GM23338 (cell line): ENCODE results near the gene RAB40C.

Experiments used
- EZH2 ChIP-seq: fragments of 200-600 bp; sonication (generic); IDR thresholded peaks from one replicate; pipeline ENCODE4 v1.8.0; 2017; ENCODE audit warnings: antibody characterized with exemption, mild to moderate bottlenecking, low read depth; ENCODE audit not compliant: unreplicated experiment
- JUNB ChIP-seq: IDR thresholded peaks from one replicate; pipeline ENCODE4 v1.6.1; 2016; ENCODE audit warnings: antibody characterized with exemption; ENCODE audit not compliant: unreplicated experiment
- POLR2AphosphoS5 ChIP-seq: IDR thresholded peaks from 2 replicates; pipeline ENCODE4 v1.6.1; 2016; ENCODE audit warnings: antibody characterized with exemption, low read depth
- ZNF331 ChIP-seq: fragments of 250-450 bp; sonication (Bioruptor Pico); IDR thresholded peaks from 2 replicates; pipeline ENCODE4 v1.5.0; 2020; ENCODE audit warnings: low read depth, mild to moderate bottlenecking, moderate library complexity
- TF ChIP-seq, protein P1 (sequence below), 2 experiments: fragments of 200-600 bp in 1 of 2; sonication (generic) in 1 of 2; conservative IDR thresholded peaks; 2 replicates each; pipeline versions ENCODE4 v1.5.1 to v1.6.1; 2016 to 2017; ENCODE audit warnings: antibody characterized with exemption in 2 of 2, low read depth in 2 of 2, mild to moderate bottlenecking in 2 of 2, moderate library complexity in 1 of 2

GRCh38 chr16:637081-638018 is 47.5 kb downstream of the RAB40C start:
- TF ChIP-seq EZH2 (no peak), JUNB (no peak), POLR2AphosphoS5 (0 out of 2 replicates have a peak, but pooled peaks have one; percentile 23), ZNF331 (CRISPR knock-in tag) (no peak)
- TF ChIP-seq, protein P1, sequence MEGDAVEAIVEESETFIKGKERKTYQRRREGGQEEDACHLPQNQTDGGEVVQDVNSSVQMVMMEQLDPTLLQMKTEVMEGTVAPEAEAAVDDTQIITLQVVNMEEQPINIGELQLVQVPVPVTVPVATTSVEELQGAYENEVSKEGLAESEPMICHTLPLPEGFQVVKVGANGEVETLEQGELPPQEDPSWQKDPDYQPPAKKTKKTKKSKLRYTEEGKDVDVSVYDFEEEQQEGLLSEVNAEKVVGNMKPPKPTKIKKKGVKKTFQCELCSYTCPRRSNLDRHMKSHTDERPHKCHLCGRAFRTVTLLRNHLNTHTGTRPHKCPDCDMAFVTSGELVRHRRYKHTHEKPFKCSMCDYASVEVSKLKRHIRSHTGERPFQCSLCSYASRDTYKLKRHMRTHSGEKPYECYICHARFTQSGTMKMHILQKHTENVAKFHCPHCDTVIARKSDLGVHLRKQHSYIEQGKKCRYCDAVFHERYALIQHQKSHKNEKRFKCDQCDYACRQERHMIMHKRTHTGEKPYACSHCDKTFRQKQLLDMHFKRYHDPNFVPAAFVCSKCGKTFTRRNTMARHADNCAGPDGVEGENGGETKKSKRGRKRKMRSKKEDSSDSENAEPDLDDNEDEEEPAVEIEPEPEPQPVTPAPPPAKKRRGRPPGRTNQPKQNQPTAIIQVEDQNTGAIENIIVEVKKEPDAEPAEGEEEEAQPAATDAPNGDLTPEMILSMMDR (conservative IDR thresholded peaks at IDR 0.05; ENCODE audit: low read depth in 2 of 2), result no peak
